Measurements from ENCODE around the gene ATRIP. TPM values are rescaled to one million over a fixed set of nuclear protein-coding genes. Genes with fewer than 3 reads are reported as not detected.
A peak's percentile ranks its signal among the peaks of the same experiment; 100 is the strongest.

The ATRIP gene
- total and polyA plus RNA-seq, 10 of the 15 experiments (the other 5 are each of a cell fraction or from before 2014, with no cell fraction given): 1.4 to 16.0 (median 10.1) TPM

- BruUV-seq (replicated peaks): no TSS peak
- SMC1A ChIA-PET (ENCODE audit: uncharacterized antibody, unreplicated experiment): interaction anchor here (1.2 to 4.2 kb wide), 5 partner anchors 37 to 89 kb away, joined by 3 to 22 read pairs (median 3); partner anchors contain the start of gene PFKFB4
- Histone ChIP-seq H3K27me3 (replicated peaks in 1 of 2; ENCODE audit: control insufficient read depth in 2 of 2, insufficient read depth in 2 of 2, low read length in 1 of 2) (no peaks in the 10 kb centered on the region), H3K4me2 (ENCODE audit: control insufficient read depth, insufficient read depth) (peak overlapping the region; percentile 100), H3K36me3 (ENCODE audit: control insufficient read depth in 2 of 2, insufficient read depth in 2 of 2, low read length in 1 of 2) (peaks cover 9 to 12% of the 10 kb centered on the region in 2 experiments; a peak in 3 of 4 replicates), H3K4me3 (peak overlapping the region; percentile 88; the same call in 1 of the 2 replicates), H3K9me3 (replicated peaks; ENCODE audit: control insufficient read depth, insufficient read depth, low read length) (no peaks in the 10 kb centered on the region), H3K4me1 (ENCODE audit: control insufficient read depth, insufficient read depth, low read length) (peaks cover 47% of the 10 kb centered on the region), H2AFZ (ENCODE audit: control insufficient read depth, low read depth, low read length) (no peak overlapping the region), H3K79me2 (ENCODE audit: control insufficient read depth, insufficient read depth, low read length) (peaks cover 68% of the 10 kb centered on the region), H3K9ac (ENCODE audit: control insufficient read depth, insufficient read depth, low read length) (peak overlapping the region; percentile 97), H3K27ac (ENCODE audit: control insufficient read depth, insufficient read depth) (peak overlapping the region; percentile 44; the same call in 1 of the 2 replicates), H4K20me1 (ENCODE audit: control insufficient read depth, insufficient read depth) (no peaks in the 10 kb centered on the region)
- CTCF ChIA-PET: interaction anchor here (1.4 to 6.1 kb wide), 6 partner anchors 28 to 238 kb away, joined by 3 to 58 read pairs (median 10); partner anchors contain the start of genes CCDC51, PFKFB4 and TMA7
- FAIRE-seq: no peak
- 94% methylated on average over 8 of the region's 8 CpGs for WGBS (ENCODE audit: insufficient coverage, insufficient replicate concordance, low lambda C conversion rate, missing lambda C conversion rate)
- no peak for DNase-seq (ENCODE audit: low read depth, low spot score)
- RAD21 ChIA-PET (ENCODE audit: unreplicated experiment): interaction anchor here (1.1 to 1.4 kb wide), 2 partner anchors 89 to 92 kb away, joined by 3 to 6 read pairs; partner anchors contain the start of gene PFKFB4
- intact Hi-C loops (cut with micrococcal nuclease; ENCODE audit: unreplicated experiment) (no loop called here), in situ Hi-C loops (cut with MboI) (no loop called here)
- POLR2A ChIA-PET: interaction anchor here (0.6 to 10.0 kb wide), 4 partner anchors 21 to 214 kb away, joined by 3 to 91 read pairs (median 4); partner anchors contain the start of genes ATRIP and PFKFB4
- TF ChIP-seq IKZF2 (IDR thresholded peaks at IDR 0.05) (no peak), CHD1 (IDR thresholded peaks at IDR 0.05; ENCODE audit: low read depth, low read length) (no peak), TCF12 (IDR thresholded peaks at IDR 0.05; ENCODE audit: low read depth, low read length) (no peak), RFX5 (IDR thresholded peaks at IDR 0.05; ENCODE audit: low read depth, low read length) (no peak), TAF1 (IDR thresholded peaks at IDR 0.05; ENCODE audit: borderline replicate concordance, low read depth, low read length) (no peak), JUNB (IDR thresholded peaks at IDR 0.05) (no peak), RBBP5 (conservative IDR thresholded peaks at IDR 0.05) (no peak), FOXK2 (IDR thresholded peaks at IDR 0.05) (no peak), MEF2B (IDR thresholded peaks at IDR 0.05; ENCODE audit: partially characterized antibody, poor library complexity, severe bottlenecking) (peak; percentile 53), POLR2A (IDR thresholded peaks at IDR 0.05; ENCODE audit: low read depth, low read length) (peak; percentile 61), GATAD2B (conservative IDR thresholded peaks at IDR 0.05; ENCODE audit: low read depth) (no peak), POLR2AphosphoS5 (IDR thresholded peaks at IDR 0.05; ENCODE audit: low read length) (0 out of 2 replicates have a peak, but pooled peaks have one; percentile 22)
- no peak for ATAC-seq
Observed at GRCh38 chr3:48468329-48468731, 21.8 kb downstream of the ATRIP start.

Data from GM12878 (cell line).